ENCODE measurements around the gene CACNA1B.
"Not testable (repeated sequence)": the region's sequence is repeated elsewhere in the genome, so short reads cannot be mapped to it uniquely, and the experiment has no call there.

CACNA1B gene

DNA sequence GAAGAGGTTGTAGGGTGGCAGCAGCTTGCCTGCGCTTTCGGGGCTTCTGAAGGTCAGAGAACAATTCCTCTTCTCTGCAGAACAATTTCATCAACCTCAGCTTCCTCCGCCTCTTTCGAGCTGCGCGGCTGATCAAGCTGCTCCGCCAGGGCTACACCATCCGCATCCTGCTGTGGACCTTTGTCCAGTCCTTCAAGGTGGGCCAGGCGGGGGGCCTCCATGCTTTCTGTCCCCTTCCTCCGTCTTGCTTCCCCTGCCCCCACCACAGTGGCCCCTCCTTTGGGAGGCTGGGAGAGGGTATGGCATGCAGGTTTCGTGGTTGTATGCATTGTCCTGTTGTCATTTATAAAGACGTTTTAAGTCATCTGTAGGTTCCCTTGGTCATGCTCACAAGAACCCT is 195.8 kb downstream of the CACNA1B start:
- no peak for DNase-seq (ENCODE audit: low read depth)

DNA sequence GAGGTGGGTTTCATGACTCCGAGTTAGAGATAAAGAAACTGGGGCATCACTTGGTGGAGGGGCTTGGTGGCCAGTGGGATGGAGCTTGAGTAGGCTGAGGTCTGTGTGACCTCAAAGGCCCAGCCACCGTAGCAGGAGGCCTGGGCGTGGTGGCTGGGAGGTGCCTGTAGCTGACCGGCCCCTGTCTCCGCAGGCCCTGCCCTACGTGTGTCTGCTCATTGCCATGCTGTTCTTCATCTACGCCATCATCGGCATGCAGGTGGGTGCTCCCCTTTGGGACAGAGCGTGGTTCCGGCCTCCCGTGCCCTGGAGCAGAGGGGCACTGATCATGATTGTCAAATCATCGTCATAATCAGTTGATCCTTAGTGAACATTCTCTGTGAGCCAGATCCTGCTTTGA is 196.2 kb downstream of the CACNA1B start:
- DNase-seq (ENCODE audit: low read depth): no peak

DNA sequence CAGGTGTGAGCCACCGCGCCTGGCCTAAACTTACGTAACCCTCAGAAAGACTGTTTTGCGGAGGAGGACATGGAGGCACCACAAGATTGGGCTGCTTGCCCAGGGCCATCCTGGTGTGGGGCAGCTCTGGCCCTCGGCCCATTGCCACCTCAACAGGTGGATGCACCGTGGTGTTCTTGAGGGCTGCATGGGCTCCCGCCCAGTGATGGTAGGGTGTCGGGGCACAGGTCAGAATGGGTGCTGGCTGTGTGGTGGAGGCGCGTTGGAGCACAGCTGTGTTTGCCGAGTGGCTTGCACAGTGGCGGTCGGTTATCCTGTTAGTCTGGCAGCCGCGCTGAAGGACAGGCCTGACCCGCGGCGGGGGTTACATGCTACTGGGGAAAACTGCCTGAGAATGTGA is 196.9 kb downstream of the CACNA1B start:
- no peak for DNase-seq (ENCODE audit: low read depth)

DNA sequence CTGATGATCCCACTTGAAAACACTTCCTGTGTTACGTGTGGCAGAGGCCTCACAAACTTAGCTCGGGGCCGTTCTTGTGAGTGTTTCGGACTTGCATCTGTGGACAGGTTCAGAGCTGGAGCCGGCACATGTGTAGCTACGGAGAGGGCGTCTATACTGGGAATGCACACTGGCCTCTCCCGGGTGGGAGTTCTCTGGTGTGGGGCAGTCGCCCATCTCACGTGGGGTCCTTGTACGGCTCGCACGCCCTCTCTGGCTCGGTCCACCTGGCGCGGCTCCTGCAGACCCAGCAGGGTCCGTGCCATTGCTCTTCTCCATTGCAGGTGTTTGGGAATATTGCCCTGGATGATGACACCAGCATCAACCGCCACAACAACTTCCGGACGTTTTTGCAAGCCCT is 197.9 kb downstream of the CACNA1B start:
- DNase-seq (ENCODE audit: low read depth): no peak

DNA sequence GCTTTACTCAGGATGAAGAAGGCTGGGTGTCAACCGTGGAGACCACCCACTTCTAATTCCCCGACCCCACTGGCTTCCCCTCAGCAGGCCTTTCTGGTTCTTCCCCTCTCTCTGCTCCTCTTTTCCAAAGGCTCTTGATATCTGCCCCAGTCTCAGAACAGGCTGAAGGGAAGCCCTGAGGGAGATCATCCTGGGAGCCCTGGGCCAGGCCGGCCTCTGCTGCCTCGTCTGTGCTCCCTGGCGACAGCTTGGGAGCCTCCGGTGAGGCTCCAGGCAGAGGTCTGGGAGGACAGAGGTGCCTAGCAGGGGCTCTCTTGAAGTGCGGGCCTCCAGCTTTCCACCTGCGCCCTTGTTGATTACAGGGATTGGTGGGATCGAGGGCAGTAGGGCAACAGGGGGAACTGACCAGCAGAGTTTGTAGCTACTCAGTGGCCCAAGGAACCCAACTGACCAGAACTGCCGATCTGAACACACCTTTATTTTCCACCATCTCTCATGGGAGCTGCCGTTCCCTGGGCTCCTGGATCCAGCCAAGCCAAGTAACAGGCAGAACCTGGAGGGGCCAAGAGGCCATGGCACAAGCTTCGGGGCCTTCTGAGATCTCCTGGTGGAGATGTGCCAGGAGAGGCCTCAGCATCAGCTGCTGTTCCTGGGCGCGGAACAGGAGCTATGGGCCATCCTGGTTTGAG is 198.5 kb downstream of the CACNA1B start:
- no peak for DNase-seq (ENCODE audit: low read depth)

DNA sequence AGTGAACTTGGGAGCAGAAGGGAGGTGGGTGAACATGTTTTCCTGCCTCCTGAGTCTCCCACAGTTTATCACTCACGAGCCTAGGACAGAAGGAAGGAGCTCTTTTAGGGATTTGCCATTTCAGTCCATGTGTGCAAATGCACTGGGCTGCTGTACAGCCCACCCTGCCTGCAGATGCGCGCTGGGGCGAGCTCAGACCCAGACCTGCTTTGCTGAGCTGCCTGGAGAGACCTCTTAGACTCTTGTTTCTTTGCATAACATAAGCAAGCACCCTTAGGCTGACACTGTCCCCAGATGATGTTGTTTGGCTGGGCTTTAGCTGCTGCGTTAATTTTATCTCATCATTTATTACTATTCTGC is 199.0 kb downstream of the CACNA1B start:
- DNase-seq (ENCODE audit: low read depth): no peak

DNA sequence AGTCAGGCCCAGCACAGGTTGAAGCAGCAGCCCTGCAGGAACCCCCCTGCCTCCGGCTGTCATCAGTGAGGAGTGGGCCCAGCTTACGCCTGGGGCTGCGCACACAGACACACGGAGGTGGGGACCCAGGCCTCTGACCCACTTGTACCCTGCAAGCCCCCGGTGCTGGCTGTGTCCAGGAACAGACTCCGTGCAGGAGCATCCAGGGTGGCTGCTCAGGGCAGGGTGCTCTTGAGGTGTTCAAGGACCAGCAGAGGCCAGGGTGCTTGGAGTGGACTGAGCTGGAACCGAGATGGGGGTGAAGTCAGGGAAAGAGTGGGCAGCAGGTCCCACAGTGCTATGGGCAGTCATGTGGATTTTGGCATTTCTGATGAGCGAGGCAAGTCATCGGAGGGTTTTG is 199.5 kb downstream of the CACNA1B start:
- no peak for DNase-seq (ENCODE audit: low read depth)

DNA sequence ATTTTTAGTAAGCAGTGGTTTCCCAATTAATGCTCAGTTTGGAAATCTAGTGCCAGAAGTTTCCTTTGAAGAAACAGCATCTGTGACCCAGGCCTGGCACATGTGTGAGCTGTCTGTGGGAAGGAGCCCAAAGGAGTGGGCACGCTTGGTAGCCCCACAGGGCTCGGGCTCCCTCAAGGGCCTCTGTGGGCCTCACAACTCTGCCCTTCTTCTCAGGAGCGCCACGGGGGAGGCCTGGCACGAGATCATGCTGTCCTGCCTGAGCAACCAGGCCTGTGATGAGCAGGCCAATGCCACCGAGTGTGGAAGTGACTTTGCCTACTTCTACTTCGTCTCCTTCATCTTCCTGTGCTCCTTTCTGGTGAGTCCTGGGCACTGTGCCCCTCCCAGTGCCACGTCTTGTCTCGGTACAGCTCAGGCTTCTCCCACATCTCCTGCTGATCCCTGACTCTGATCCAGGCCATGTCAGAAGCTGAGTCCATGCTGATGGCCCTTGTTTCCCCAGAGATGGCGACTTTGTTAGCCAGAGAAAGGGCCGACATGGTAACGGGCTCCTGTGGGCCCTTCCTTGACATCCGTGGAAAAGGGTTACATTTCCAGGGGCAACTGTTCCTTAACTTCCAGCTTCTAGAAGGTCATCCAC is 200.4 kb downstream of the CACNA1B start:
- DNase-seq (ENCODE audit: low read depth): no peak

DNA sequence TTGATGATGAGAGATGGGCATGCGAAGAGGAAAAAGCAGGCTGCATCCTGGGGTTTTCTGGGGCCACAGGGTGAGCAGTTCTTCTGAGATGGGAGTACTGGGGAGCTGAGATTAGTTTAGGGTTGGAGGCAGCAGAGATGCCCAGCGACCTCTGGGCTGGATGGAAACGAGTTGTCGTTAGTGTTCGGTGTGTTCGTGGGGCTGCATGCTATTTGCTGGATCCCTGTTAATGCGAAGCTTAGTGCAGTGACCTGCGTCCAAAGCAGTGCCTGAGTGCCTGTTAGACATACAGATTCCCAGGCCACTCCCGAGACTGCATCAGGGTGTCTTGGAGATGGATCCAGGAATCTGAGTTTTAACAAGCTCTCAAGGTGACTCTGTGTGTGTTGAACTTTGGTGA is 201.3 kb downstream of the CACNA1B start:
- no peak for DNase-seq (ENCODE audit: low read depth)

DNA sequence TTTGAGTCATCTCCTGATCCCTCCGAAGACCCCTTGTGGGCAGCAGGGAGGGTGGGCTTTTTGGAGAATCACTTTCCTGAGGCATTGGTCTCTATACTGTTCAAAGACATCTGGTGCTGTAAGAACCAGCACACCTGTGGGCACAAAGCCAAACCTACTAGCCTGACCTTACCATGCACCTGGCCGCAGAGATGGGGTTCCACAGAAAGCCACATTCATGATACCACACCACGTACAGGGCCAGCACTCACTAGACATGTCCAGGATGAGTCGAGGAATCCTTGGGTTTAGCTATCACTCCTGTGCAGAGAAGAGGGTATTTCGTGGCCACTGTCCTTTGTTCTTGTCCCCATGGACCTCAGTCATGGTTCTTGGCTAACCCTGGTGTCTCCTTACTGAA is 203.4 kb downstream of the CACNA1B start:
- DNase-seq (ENCODE audit: low read depth): no peak

DNA sequence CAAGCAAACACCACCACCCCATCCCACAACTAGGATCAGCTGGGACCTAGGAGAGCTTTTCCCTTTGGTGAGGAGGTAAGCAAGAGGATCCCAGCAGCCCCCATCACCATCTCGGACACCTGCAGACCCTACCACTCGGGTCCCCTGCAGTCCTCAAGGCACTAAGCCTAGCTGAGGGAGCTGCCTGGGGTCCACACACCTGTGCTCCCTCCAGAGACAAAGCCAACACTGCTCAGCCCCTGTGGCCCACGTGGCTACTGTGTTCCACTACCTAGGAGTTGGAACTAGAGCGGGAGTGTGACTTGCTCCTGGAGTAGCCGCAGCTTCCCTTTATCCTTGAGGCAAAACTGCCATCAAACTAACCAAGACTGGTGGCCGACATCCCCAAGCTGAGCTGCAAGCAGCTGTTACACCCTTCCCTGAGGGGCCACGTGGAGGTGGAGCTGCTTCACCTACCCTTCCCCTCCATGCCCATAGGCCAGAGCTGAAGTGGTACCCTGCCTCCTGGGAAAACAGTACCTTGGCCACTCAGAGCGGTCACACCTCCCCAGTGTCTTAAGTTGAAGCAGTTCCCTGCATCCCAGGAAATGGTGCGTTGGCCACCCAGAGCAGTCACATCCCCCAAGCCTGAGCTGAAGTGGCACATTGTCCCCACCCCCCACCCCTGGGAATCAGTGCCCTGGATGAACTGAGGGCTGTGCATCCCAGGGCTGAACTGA is 205.5 kb downstream of the CACNA1B start:
- DNase-seq (ENCODE audit: low read depth): no peak

DNA sequence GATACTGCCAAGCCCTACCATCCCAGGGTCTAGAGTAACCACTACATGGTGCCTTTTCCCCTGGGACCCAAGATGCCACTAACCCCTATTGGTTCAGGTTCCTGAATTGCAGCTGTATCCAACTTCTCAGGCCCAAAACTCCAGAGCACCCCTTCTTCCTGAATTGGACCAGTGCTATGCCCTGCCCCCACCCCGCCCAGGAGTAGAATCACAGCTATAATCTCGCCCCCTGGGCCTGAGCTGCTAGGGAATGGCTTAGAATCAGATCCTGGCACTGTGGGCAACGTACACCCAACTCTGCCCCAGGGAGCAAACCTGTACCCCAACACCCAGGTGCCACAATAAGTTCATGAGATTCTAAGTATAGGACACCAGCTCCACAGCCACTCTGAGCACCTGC is 206.3 kb downstream of the CACNA1B start:
- DNase-seq (ENCODE audit: low read depth): no peak

DNA sequence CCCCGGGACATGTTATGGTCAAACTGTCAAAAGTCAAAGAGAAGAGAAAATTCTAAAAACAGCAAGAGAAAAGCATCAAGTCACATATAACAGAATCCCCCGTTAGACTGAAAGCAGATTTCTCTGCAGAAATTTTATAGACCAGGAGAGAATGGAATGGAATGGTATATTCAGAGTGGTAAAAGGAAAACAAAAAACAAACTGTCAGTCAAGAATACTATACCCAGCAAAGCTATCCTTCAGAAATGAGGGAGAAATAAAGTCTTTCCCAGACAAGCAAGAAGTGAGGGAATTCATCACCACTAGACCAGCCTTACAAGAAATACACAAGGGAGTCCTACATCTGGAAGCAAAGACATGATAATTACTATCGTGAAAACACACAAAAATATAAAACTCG is 208.0 kb downstream of the CACNA1B start:
- DNase-seq (ENCODE audit: low read depth): no peak

DNA sequence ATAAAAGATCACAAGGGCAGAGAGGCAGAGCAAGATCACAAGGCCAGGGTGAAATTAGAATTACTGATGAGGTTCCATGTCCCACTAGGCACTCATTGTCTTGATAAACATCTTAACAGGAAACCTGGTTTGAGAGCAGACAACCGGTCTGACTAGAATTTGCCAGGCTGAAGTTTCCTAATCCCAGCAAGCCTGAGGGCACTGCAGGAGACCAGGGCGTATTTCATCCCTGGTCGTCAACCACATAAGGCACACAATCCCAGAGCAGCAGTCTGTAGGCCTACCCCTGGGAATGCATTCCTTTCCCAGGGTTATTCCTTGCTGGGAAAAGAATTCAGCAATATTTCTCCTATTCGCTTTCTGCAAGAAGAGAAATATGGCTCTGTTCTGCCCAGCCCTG is 214.5 kb downstream of the CACNA1B start:
- not testable (repeated sequence) for DNase-seq (ENCODE audit: low read depth)

DNA sequence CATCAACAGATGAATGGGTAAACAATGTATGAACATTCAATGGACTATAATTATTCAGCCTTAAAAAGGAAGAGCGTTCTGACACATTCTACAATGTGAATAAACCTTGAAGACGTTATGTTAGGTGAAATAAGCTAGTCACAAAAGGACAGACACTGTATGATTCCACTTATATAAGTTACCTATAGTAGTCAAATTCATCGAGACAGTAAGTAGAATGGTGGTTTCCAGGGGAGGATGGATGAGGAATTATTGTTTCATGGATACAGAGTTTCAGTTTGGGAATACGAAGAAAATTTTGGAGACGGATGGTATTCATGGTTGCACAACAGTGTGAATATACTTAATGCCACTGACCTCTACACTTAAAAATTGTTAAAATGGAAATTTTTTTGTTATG is 216.4 kb downstream of the CACNA1B start:
- no peak for DNase-seq (ENCODE audit: low read depth)

DNA sequence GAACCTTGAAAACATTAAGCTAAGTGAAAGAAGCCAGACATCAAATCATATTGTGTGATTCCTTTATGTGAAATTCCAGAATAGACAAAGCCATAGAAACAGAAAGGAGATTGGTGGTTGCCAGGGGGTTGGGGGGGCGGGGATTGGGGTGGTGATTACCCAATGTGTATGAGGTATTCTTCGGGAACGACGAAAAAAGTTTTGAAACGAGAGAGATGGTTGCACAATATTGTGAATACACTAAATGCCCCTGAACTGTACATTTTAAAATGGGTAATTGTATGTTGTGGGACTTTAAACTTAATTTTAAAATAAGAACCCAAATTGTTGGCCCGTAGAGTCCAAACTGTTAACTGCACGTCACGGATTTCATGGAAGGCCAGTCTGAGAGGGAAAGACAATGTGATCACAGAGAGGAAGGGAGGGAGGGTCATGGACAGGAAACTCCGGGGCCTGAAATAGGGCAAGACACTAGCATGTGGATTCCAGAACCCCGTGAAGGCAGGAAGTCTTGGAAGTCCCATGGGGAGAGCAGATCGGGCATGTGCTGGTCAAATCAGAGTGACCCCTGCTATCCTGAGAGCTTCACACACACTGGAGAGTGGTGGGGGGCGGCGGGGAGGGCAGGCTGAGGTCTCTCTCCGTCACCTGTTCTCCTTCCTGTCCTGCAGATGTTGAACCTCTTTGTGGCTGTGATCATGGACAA is 218.4 kb downstream of the CACNA1B start:
- no peak for DNase-seq (ENCODE audit: low read depth)

DNA sequence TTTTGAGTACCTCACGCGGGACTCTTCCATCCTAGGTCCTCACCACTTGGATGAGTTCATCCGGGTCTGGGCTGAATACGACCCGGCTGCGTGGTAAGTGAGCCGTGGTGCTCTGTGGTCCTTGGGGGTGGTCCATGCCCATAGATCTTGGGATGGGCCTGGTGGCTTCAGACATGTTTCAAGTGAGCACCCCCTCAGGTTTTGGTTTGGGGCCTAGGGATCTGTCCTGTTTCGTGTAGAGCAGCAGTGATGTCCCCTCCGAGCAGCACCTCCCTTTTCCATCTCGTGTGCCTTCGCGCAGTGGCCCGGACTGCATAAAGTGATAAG is 218.9 kb downstream of the CACNA1B start:
- DNase-seq (ENCODE audit: low read depth): no peak

DNA sequence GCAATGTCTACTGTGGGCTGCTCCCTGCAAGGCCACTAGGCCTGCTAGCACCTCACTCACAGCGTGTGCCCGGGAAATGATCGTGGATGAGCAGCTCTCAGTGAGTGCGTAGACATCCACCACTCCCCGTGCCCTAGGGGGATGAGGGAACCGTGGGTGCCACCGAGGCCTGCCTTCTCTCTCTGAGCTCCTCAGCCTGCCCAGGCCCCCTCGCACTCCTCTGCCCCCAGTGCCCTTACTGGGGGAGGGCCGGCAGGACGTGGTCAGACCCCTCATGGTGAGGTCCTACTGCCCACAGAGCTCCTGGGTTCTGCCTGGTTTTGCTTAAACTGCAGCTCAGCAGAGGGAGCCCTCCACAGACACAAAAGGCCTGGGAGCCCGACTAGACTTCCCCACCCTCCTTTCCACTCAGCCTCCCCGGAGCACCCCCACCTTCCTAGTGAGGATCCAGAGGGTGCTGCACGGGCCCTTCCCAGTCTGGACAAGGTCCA is 220.0 kb downstream of the CACNA1B start:
- DNase-seq (ENCODE audit: low read depth): no peak

DNA sequence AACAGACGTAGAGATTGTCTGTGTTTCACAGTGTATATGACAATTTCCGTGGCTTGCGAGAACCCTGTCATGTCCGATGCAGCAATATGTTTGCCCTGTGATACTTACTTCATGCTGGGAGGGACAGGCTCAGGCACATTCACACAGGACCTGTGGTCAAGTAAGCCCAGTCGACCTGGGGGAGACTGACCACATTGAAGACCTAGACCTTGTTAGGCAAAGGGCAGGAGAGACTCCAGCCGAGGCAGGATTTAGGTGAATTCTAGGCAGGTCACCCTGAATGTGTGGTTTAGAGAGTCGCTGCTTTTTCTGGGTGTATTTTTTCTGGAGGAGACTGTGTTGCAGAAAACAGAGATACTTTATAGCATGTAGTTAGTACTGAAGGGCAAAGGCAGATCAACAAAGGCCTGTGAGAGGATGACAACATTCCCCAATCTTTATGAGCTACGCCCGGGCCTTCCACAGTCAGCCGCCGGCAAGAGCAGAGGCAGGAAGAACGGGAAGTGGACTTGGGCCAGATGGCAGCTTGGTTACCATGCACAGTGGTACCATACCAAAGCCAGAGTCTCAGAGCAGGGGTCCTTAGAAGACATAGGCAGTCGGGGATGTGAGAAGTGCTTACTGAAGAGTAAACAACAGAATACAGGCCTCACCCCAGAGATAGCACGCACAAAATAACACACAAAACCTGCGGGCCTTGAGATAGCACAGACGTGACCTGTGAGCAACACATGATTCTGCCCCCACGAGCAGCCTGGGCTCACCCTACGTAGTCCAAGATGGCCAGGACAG is 220.7 kb downstream of the CACNA1B start:
- DNase-seq (ENCODE audit: low read depth): no peak

DNA sequence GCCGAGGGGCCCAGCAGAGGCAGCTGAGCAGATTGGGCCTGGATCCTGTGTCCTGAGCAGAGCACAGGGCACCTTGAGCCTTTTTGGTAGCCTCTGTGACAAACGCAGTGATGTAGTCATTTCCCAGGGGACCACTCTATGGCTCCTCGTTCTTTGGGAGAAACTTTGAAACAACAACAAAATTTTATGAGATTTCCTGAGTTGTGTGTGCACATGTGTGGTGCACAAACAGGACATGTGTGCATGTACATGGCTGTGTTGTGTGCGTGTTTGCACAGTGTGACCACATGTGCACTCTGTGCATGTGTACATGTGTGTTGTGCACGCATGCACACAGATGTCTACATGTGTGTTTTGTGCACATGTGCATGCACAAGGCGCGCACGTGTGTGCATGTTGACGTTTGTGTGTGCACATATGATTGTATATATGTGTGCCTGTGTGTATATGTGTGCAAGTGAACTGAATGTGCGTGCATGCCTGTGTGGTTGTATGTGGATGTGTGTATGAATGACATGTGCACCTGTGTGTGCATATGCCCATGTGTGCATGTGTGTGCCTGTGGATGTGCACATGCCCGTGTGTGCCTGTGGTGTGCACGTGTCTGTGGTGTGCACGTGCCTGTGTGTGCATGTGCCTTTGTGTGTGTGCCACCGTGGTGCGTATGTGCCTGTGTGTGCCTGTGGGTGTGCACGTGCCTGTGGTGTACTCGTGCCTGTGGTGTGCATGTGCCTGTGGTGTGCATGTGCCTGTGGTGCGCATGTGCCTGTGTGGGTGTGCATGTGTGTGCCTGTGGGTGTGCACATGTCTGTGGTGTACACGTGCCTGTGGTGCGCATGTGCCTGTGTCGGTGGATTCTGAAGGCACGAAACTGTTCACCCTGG is 221.6 kb downstream of the CACNA1B start:
- no peak for DNase-seq (ENCODE audit: low read depth)

All from activated T-cell treated with anti-CD3 and anti-CD28 coated beads for 24 hours (primary cell).